Embryonic facial prominence (tissue), 1 donor: Measurements from ENCODE around the gene FSTL1.

Source experiments
- DNase-seq: peaks from one replicate; pipeline ENCODE4 v3.0.0-alpha.2; 2016; ENCODE audit errors: extremely low spot score

The FSTL1 gene

GRCh38 chr3:120440001-120440703 lies 10.6 kb downstream of the FSTL1 start:
- no peak for DNase-seq

GRCh38 chr3:120438665-120439370 lies 12.0 kb downstream of the FSTL1 start:
- DNase-seq, result no peak

GRCh38 chr3:120438216-120438615 lies 12.6 kb downstream of the FSTL1 start:
- no peak for DNase-seq

GRCh38 chr3:120437559-120437958 lies 13.2 kb downstream of the FSTL1 start:
- no peak for DNase-seq

- no peak for DNase-seq
Measured at GRCh38 chr3:120436523-120437050, 14.2 kb downstream of the FSTL1 start.

GRCh38 chr3:120435621-120436020 lies 15.2 kb downstream of the FSTL1 start:
- DNase-seq, result no peak

GRCh38 chr3:120433662-120434331 lies 17.0 kb downstream of the FSTL1 start:
- no peak for DNase-seq

GRCh38 chr3:120432150-120432860 lies 18.5 kb downstream of the FSTL1 start:
- DNase-seq, result peak; percentile 77

- DNase-seq, result no peak
Measured at GRCh38 chr3:120429921-120430361, 20.9 kb downstream of the FSTL1 start.

GRCh38 chr3:120428924-120429323 lies 21.9 kb downstream of the FSTL1 start:
- DNase-seq, result no peak

- DNase-seq, result no peak
Measured at GRCh38 chr3:120427201-120427600, 23.6 kb downstream of the FSTL1 start.

- DNase-seq, result peak; percentile 86
Measured at GRCh38 chr3:120425572-120426250, 25.1 kb downstream of the FSTL1 start.

- no peak for DNase-seq
Measured at GRCh38 chr3:120424976-120425570, 25.7 kb downstream of the FSTL1 start.

GRCh38 chr3:120424506-120424905 lies 26.3 kb downstream of the FSTL1 start:
- no peak for DNase-seq

GRCh38 chr3:120423432-120423831 lies 27.4 kb downstream of the FSTL1 start:
- no peak for DNase-seq

GRCh38 chr3:120421926-120422325 lies 28.9 kb downstream of the FSTL1 start:
- no peak for DNase-seq

- DNase-seq, result peak; percentile 47
Measured at GRCh38 chr3:120420928-120421551, 29.8 kb downstream of the FSTL1 start.

GRCh38 chr3:120420360-120420759 lies 30.4 kb downstream of the FSTL1 start:
- DNase-seq, result no peak

GRCh38 chr3:120419797-120420196 lies 31.0 kb downstream of the FSTL1 start:
- DNase-seq, result no peak

- DNase-seq, result no peak
Measured at GRCh38 chr3:120418866-120419490, 31.8 kb downstream of the FSTL1 start.
